ENCODE results near the gene CDK8.
"Not testable (repeated sequence)": the region's sequence is repeated elsewhere in the genome, so short reads cannot be mapped to it uniquely, and the experiment has no call there.

CDK8 gene

GRCh38 chr13:26253787-26254582 lies at the start of gene CDK8:
CDK8 (plus strand) TSS chr13:26254129; CDS start chr13:26254642, 513 bp downstream.
- DNase-seq, result peak; percentile 90

- no peak for DNase-seq
Observed at GRCh38 chr13:26208287-26208686, 45.6 kb upstream of the CDK8 start.

GRCh38 chr13:26213345-26213744 lies 40.6 kb upstream of the CDK8 start:
- no peak for DNase-seq

- no peak for DNase-seq
Observed at GRCh38 chr13:26213982-26214381, 39.9 kb upstream of the CDK8 start.

- DNase-seq, result no peak
Observed at GRCh38 chr13:26216042-26216441, 37.9 kb upstream of the CDK8 start.

- DNase-seq, result no peak
Observed at GRCh38 chr13:26219726-26220125, 34.2 kb upstream of the CDK8 start.

GRCh38 chr13:26220575-26220974 lies 33.4 kb upstream of the CDK8 start:
- no peak for DNase-seq

GRCh38 chr13:26221399-26221720 lies 32.6 kb upstream of the CDK8 start:
- no peak for DNase-seq

GRCh38 chr13:26221721-26222519 lies 32.0 kb upstream of the CDK8 start, which contains the start of gene RNF6:
RNF6 (minus strand) TSS chr13:26222314; CDS start chr13:26219649, 2,665 bp downstream.
- peak; percentile 94 for DNase-seq

GRCh38 chr13:26222520-26223046 lies 31.3 kb upstream of the CDK8 start:
- DNase-seq, result no peak

- DNase-seq, result no peak
Observed at GRCh38 chr13:26225896-26226617, 27.9 kb upstream of the CDK8 start.

- no peak for DNase-seq
Observed at GRCh38 chr13:26227166-26227971, 26.6 kb upstream of the CDK8 start.

GRCh38 chr13:26228096-26228495 lies 25.8 kb upstream of the CDK8 start:
- DNase-seq, result no peak

GRCh38 chr13:26229080-26229615 lies 24.8 kb upstream of the CDK8 start:
- DNase-seq, result no peak

- no peak for DNase-seq
Observed at GRCh38 chr13:26230703-26231102, 23.2 kb upstream of the CDK8 start.

GRCh38 chr13:26236296-26236695 lies 17.6 kb upstream of the CDK8 start:
- no peak for DNase-seq

- no peak for DNase-seq
Observed at GRCh38 chr13:26246154-26246553, 7.8 kb upstream of the CDK8 start.

- no peak for DNase-seq
Observed at GRCh38 chr13:26247011-26247410, 6.9 kb upstream of the CDK8 start.

- DNase-seq, result no peak
Observed at GRCh38 chr13:26247608-26248007, 6.3 kb upstream of the CDK8 start.

GRCh38 chr13:26249551-26249950 lies 4.4 kb upstream of the CDK8 start:
- DNase-seq, result no peak

- DNase-seq, result not testable (repeated sequence)
Observed at GRCh38 chr13:26252006-26252405, 1.9 kb upstream of the CDK8 start.

GRCh38 chr13:26253262-26253786 lies 605 bp upstream of the CDK8 start:
- DNase-seq, result no peak
